SK-N-SH (cell line): ENCODE measurements around the gene DYNLRB1. TPM values are rescaled to one million over a fixed set of nuclear protein-coding genes. Genes with fewer than 3 reads are reported as not detected.

ENCODE experiments used
- CTCF ChIA-PET: fragments of 300-600, 350-600 bp; formaldehyde crosslinking; extraction: SDS; loops from one replicate; lab custom pipeline; 2021; lab: Yijun Ruan, JAX
- POLR2A ChIA-PET: fragments of 350-600 bp; sonication (Branson Sonifier 250); formaldehyde crosslinking; extraction: SDS; loops from one replicate; lab custom pipeline; 2020; ENCODE audit warnings: antibody characterized with exemption, inconsistent platforms; lab: Yijun Ruan, JAX
- DNase-seq: peaks from one replicate; pipeline ENCODE4 v3.0.0; 2012
- H2AFZ ChIP-seq: fragments of 200-600 bp; sonication (generic); 2 replicates; pipeline ENCODE4 v1.8.1; 2016; ENCODE audit warnings: antibody characterized with exemption, mild to moderate bottlenecking, low read depth
- H3F3A ChIP-seq: fragments of 200-600 bp; sonication (generic); replicated peaks from 2 replicates; pipeline ENCODE3; 2016; ENCODE audit warnings: antibody characterized with exemption, mild to moderate bottlenecking; ENCODE audit not compliant: insufficient read depth
- H3K27ac ChIP-seq, 2 experiments: fragments of 200-500 bp in 1 of 2; fragments of 200-600 bp in 1 of 2; sonication (Bioruptor generic) in 1 of 2; sonication (generic), shearing (Covaris generic) in 1 of 2; 2 replicates each; pipeline versions ENCODE4 v1.5.1 to v1.6.1; 2014 to 2016; ENCODE audit warnings: low read depth in 2 of 2, inconsistent platforms in 1 of 2, low read length in 1 of 2, mild to moderate bottlenecking in 1 of 2, mixed read lengths in 1 of 2
- H3K27me3 ChIP-seq: fragments of 200-600 bp; sonication (generic), shearing (Covaris generic); 2 replicates; pipeline ENCODE4 v1.6.1; 2016; ENCODE audit warnings: mixed run types; ENCODE audit not compliant: insufficient read depth
- H3K36me3 ChIP-seq, 2 experiments: fragments of 200-500 bp in 1 of 2; fragments of 200-600 bp in 1 of 2; sonication (Bioruptor generic) in 1 of 2; sonication (generic) in 1 of 2; replicated peaks in 1 of 2; 2 replicates each; pipeline versions ENCODE3 to v1.5.1; 2014 to 2016; ENCODE audit warnings: low read length in 1 of 2, mild to moderate bottlenecking in 1 of 2; ENCODE audit not compliant: insufficient read depth in 2 of 2, control insufficient read depth in 1 of 2
- H3K4me1 ChIP-seq, 2 experiments: fragments of 200-500 bp in 1 of 2; fragments of 200-600 bp in 1 of 2; sonication (Bioruptor generic) in 1 of 2; sonication (generic), shearing (Covaris generic) in 1 of 2; 2 replicates each; pipeline versions ENCODE4 v1.5.1 to v1.6.1; 2014 to 2016; ENCODE audit warnings: low read depth in 1 of 2, low read length in 1 of 2, mixed run types in 1 of 2; ENCODE audit not compliant: insufficient read depth in 2 of 2, control insufficient read depth in 1 of 2
- H3K4me2 ChIP-seq: fragments of 200-600 bp; sonication (generic), shearing (Covaris generic); 2 replicates; pipeline ENCODE4 v1.6.1; 2017; ENCODE audit warnings: mixed run types
- H3K4me3 ChIP-seq, 2 experiments: fragments of 200-500 bp in 1 of 2; fragments of 200-600 bp in 1 of 2; sonication (Bioruptor generic) in 1 of 2; sonication (generic), shearing (Covaris generic) in 1 of 2; 2 replicates each; pipeline versions ENCODE4 v1.5.1 to v1.8.1; 2014 to 2016; ENCODE audit warnings: low read depth in 2 of 2, inconsistent platforms in 1 of 2, low read length in 1 of 2, mild to moderate bottlenecking in 1 of 2, mixed read lengths in 1 of 2, moderate library complexity in 1 of 2
- H3K79me2 ChIP-seq: fragments of 200-600 bp; sonication (generic); 2 replicates; pipeline ENCODE4 v1.8.1; 2017; ENCODE audit warnings: mild to moderate bottlenecking; ENCODE audit not compliant: insufficient read depth
- H3K9ac ChIP-seq: fragments of 200-600 bp; sonication (generic); 2 replicates; pipeline ENCODE4 v1.6.1; 2017; ENCODE audit warnings: mixed run types
- H3K9me2 ChIP-seq: fragments of 200-600 bp; sonication (generic); 2 replicates; pipeline ENCODE4 v1.6.1; 2017; ENCODE audit warnings: mixed run types
- H3K9me3 ChIP-seq: fragments of 200-600 bp; sonication (generic); 2 replicates; pipeline ENCODE4 v1.6.1; 2017; ENCODE audit warnings: mixed run types, mild to moderate bottlenecking, moderate library complexity
- H4K20me1 ChIP-seq: fragments of 200-600 bp; sonication (generic); 2 replicates; pipeline ENCODE4 v1.6.1; 2017; ENCODE audit warnings: mild to moderate bottlenecking, mixed run types; ENCODE audit not compliant: insufficient read depth
- EP300 ChIP-seq, 2 experiments: IDR thresholded peaks; 2 replicates each; pipeline versions ENCODE4 v1.4.0 to v1.6.1; 2012; ENCODE audit warnings: borderline replicate concordance in 1 of 2, low read depth in 1 of 2, low read length in 1 of 2
- FOXJ3 ChIP-seq: sonication (generic); formaldehyde crosslinking; IDR thresholded peaks from 2 replicates; pipeline ENCODE4 v1.5.1; 2020; ENCODE audit warnings: mild to moderate bottlenecking, missing genetic modification reagents
- FOXM1 ChIP-seq: IDR thresholded peaks from 2 replicates; pipeline ENCODE4 v1.4.0; 2012; ENCODE audit warnings: low read depth, mild to moderate bottlenecking
- IRF3 ChIP-seq: fragments of 150-350 bp; IDR thresholded peaks from 2 replicates; pipeline ENCODE4 v1.6.1; 2016; ENCODE audit warnings: mild to moderate bottlenecking, low read depth, low read length
- MEF2A ChIP-seq: IDR thresholded peaks from 2 replicates; pipeline ENCODE4 v1.4.0; 2012; ENCODE audit warnings: low read depth, borderline replicate concordance
- NFIC ChIP-seq: IDR thresholded peaks from 2 replicates; pipeline ENCODE4 v1.4.0; 2012; ENCODE audit warnings: borderline replicate concordance
- PBX3 ChIP-seq: IDR thresholded peaks from 2 replicates; pipeline ENCODE4; 2012
- POLR2AphosphoS5 ChIP-seq: IDR thresholded peaks from 2 replicates; pipeline ENCODE4 v1.6.1; 2012; ENCODE audit warnings: low read depth, low read length
- RAD21 ChIP-seq: IDR thresholded peaks from 2 replicates; pipeline ENCODE4 v1.6.1; 2012; ENCODE audit warnings: mild to moderate bottlenecking, low read length
- RFX5 ChIP-seq: IDR thresholded peaks from 2 replicates; pipeline ENCODE4 v1.6.1; 2012; ENCODE audit warnings: mild to moderate bottlenecking, improper control_type of control experiment, low read length
- SIN3A ChIP-seq: IDR thresholded peaks from 2 replicates; pipeline ENCODE4 v1.6.1; 2012; ENCODE audit warnings: low read depth, mild to moderate bottlenecking, low read length, moderate library complexity, borderline replicate concordance
- TCF12 ChIP-seq: IDR thresholded peaks from 2 replicates; pipeline ENCODE4 v1.4.0; 2012
- USF1 ChIP-seq: IDR thresholded peaks from 2 replicates; pipeline ENCODE4 v1.4.0; 2012; ENCODE audit warnings: low read depth, borderline replicate concordance
- WGBS: methylation state at CpG from one replicate; pipeline ENCODE4 v1.1.6; 2017; ENCODE audit warnings: low lambda C conversion rate; 5-methylcytosine and 5-hydroxymethylcytosine counted together
- polyA plus RNA-seq, 3 experiments: library from polyadenylated mRNA; depleted of rRNA; stranded (reverse); fragments of >200 nt; gene quantifications; 2 replicates each; pipeline ENCODE4 v1.2.3, GENCODE V29; 2012
- TF ChIP-seq, protein P1 (sequence below): IDR thresholded peaks from 2 replicates; pipeline ENCODE4 v1.4.0; 2012; ENCODE audit warnings: low read depth, borderline replicate concordance

Gene DYNLRB1
- polyA plus RNA-seq, 1 of the 3 experiments (the other 2 are of a cell fraction), result 402 TPM

DNA sequence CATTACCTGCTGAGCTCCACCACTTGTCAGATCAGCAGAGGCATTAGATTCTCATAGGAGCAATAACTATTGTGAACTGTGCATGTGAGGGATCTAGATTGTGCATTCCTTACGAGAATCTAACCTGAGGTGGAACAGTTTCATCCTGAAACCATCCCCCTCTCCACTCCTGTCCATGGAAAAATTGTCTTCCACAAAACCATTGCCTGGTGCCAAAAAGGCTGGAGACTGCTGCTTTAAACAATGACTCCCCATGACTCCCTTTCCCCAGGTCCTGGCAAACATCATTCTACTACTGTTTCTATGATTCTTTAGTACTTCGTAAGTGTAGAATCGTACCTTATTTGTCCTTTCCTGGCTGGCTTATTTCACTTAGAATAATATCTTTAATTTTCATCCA lies 9.7 kb upstream of the DYNLRB1 start:
- POLR2A ChIA-PET, result no interaction called here
- H3K9me3 ChIP-seq, result no peaks in the 10 kb centered on the region
- no peak for DNase-seq
- TF ChIP-seq POLR2AphosphoS5, result no peak
- TF ChIP-seq, all 33 proteins: peak for 0
- no peak overlapping the region for H2AFZ ChIP-seq
- no peak overlapping the region for H3K9ac ChIP-seq
- H3K79me2 ChIP-seq, result peaks cover 25% of the 10 kb centered on the region
- H3K36me3 ChIP-seq, result peaks cover 47 to 90% of the 10 kb centered on the region in 2 experiments
- H3K4me2 ChIP-seq, result no peak overlapping the region
- no peaks in the 10 kb centered on the region; a peak in 1 of 4 replicates for H3K4me1 ChIP-seq
- no peaks in the 10 kb centered on the region for H3K27me3 ChIP-seq
- WGBS, result 99% methylated on average over 3 of the region's 3 CpGs
- H3K27ac ChIP-seq, result no peak overlapping the region
- no peak overlapping the region for H3K4me3 ChIP-seq
- H3F3A ChIP-seq, result peaks cover 11% of the 10 kb centered on the region
- H3K9me2 ChIP-seq, result no peaks in the 10 kb centered on the region
- no peaks in the 10 kb centered on the region for H4K20me1 ChIP-seq
- CTCF ChIA-PET, result interaction anchor here (0.6 to 2.7 kb wide), 2 partner anchors 19 to 193 kb away, joined by 3 to 14 read pairs; no protein-coding TSS in a partner anchor

GRCh38 chr20:34507702-34508413 lies 8.4 kb upstream of the DYNLRB1 start:
- POLR2A ChIA-PET, result no interaction called here
- Histone ChIP-seq H3K79me2 (peaks cover 11% of the 10 kb centered on the region), H3F3A (peaks cover 11% of the 10 kb centered on the region), H3K9me2 (no peaks in the 10 kb centered on the region), H3K4me3 (no peak overlapping the region), H3K9me3 (no peaks in the 10 kb centered on the region), H3K36me3 (peaks cover 55 to 82% of the 10 kb centered on the region in 2 experiments), H4K20me1 (no peaks in the 10 kb centered on the region), H2AFZ (no peak overlapping the region), H3K4me2 (no peak overlapping the region), H3K9ac (no peak overlapping the region), H3K27me3 (no peaks in the 10 kb centered on the region), H3K27ac (no peak overlapping the region), H3K4me1 (no peaks in the 10 kb centered on the region; a peak in 1 of 4 replicates)
- 78% methylated on average over 4 of the region's 4 CpGs for WGBS
- TF ChIP-seq IRF3 (no peak), MEF2A (no peak)
- no peak for DNase-seq
- CTCF ChIA-PET, result interaction anchor here (1.0 to 2.7 kb wide), 2 partner anchors 195 kb away, joined by 3 to 10 read pairs; no protein-coding TSS in a partner anchor

DNA sequence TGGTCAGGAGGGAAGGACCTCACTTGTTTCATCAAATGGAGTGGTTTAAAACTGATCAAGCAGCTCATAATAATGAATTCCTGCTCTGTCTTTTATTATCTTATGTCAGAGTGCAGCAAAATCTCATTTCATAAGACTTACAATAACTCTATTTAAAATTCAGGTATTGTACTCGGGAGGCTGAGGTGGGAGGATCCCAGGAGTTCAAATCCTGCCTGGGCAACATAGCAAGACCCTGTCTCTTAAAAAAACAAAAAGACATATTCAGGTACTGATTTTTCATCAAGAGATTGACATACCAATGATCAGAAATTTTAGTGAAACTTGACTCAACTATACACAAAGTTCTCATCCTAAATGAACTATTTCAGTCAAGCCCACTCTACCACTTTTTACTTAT lies 5.6 kb upstream of the DYNLRB1 start:
- no peaks in the 10 kb centered on the region; the same call in 1 of the 2 replicates for H3K79me2 ChIP-seq
- ChIA-PET POLR2A (no interaction called here), CTCF (interaction anchor here (2.7 kb wide), 1 partner anchor 198 kb away, joined by 10 read pairs; no protein-coding TSS in a partner anchor)
- no peak overlapping the region for H3K4me2 ChIP-seq
- no peak for DNase-seq
- no peak overlapping the region for H3K9ac ChIP-seq
- no peaks in the 10 kb centered on the region for H4K20me1 ChIP-seq
- WGBS, result 96% methylated on average over 1 of the region's 1 CpG
- H3K4me3 ChIP-seq, result no peak overlapping the region
- H3K9me2 ChIP-seq, result no peaks in the 10 kb centered on the region
- no peaks in the 10 kb centered on the region for H3K27me3 ChIP-seq
- no peak overlapping the region for H2AFZ ChIP-seq
- TF ChIP-seq RFX5 (no peak), RAD21 (no peak), SIN3A (no peak), NFIC (no peak), FOXJ3 (CRISPR knock-in tag) (no peak), EP300 (IDR thresholded peaks at IDR 0.05; ENCODE audit: borderline replicate concordance in 1 of 2, low read depth in 1 of 2, low read length in 1 of 2) (no peak), PBX3 (no peak), FOXM1 (no peak), USF1 (no peak), TCF12 (no peak)
- TF ChIP-seq, protein P1, sequence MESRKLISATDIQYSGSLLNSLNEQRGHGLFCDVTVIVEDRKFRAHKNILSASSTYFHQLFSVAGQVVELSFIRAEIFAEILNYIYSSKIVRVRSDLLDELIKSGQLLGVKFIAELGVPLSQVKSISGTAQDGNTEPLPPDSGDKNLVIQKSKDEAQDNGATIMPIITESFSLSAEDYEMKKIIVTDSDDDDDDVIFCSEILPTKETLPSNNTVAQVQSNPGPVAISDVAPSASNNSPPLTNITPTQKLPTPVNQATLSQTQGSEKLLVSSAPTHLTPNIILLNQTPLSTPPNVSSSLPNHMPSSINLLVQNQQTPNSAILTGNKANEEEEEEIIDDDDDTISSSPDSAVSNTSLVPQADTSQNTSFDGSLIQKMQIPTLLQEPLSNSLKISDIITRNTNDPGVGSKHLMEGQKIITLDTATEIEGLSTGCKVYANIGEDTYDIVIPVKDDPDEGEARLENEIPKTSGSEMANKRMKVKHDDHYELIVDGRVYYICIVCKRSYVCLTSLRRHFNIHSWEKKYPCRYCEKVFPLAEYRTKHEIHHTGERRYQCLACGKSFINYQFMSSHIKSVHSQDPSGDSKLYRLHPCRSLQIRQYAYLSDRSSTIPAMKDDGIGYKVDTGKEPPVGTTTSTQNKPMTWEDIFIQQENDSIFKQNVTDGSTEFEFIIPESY, result no peak
- peaks cover 50 to 58% of the 10 kb centered on the region in 2 experiments for H3K36me3 ChIP-seq
- no peaks in the 10 kb centered on the region for H3K9me3 ChIP-seq
- H3F3A ChIP-seq, result peaks cover 20% of the 10 kb centered on the region
- H3K27ac ChIP-seq, result no peak overlapping the region
- H3K4me1 ChIP-seq, result peaks cover 0 to 6% of the 10 kb centered on the region in 2 experiments; a peak in 2 of 4 replicates
